Psoas muscle (tissue), 8 donors: ENCODE data around the gene TMA7. TPM values are rescaled to one million over a fixed set of nuclear protein-coding genes. Genes with fewer than 3 reads are reported as not detected.

Experiments
- ATAC-seq, 4 donors: fragments of 200-7000 bp; cut with Tn5 transposase; one replicate each; pipeline ENCODE4 v1.9.1; 2020; ENCODE audit warnings: moderate library complexity in 3 of 4, mild to moderate bottlenecking in 2 of 4
- DNase-seq, 2 donors: peaks; one replicate each; pipeline ENCODE4 v3.0.0-alpha.2; 2020
- H3K27ac ChIP-seq: fragments of 200-600 bp; one replicate; pipeline ENCODE4 v1.8.0; 2022
- H3K27me3 ChIP-seq, 3 donors: fragments of 200-600 bp in 1 of 3; one replicate each; pipeline versions ENCODE4 v1.6.1 to v1.8.0; 2013 to 2022; ENCODE audit warnings: low read length in 2 of 3, mild to moderate bottlenecking in 2 of 3, moderate library complexity in 1 of 3; ENCODE audit not compliant: insufficient read depth in 3 of 3
- H3K36me3 ChIP-seq, 2 donors: fragments of 200-600 bp in 1 of 2; one replicate each; pipeline versions ENCODE4 v1.6.1 to v1.8.0; 2013 to 2022; ENCODE audit warnings: low read depth in 1 of 2, mild to moderate bottlenecking in 1 of 2, moderate library complexity in 1 of 2; ENCODE audit not compliant: insufficient read depth in 1 of 2
- H3K4me1 ChIP-seq: fragments of 200-600 bp; one replicate; pipeline ENCODE4 v1.8.0; 2022
- H3K4me3 ChIP-seq: fragments of 200-600 bp; one replicate; pipeline ENCODE4 v1.8.0; 2022; ENCODE audit warnings: mild to moderate bottlenecking
- H3K9me3 ChIP-seq: fragments of 200-600 bp; one replicate; pipeline ENCODE4 v1.8.0; 2022
- CTCF ChIP-seq: fragments of 200-600 bp; IDR thresholded peaks from one replicate; pipeline ENCODE4 v1.8.0; 2022; ENCODE audit warnings: antibody characterized with exemption
- WGBS, 3 donors: extraction: QIAGEN DNeasy Blood & Tissue Kit; methylation state at CpG; one replicate each; pipeline versions ENCODE4 v1.1.6 to v1.1.7; 2013; 5-methylcytosine and 5-hydroxymethylcytosine counted together
- intact Hi-C, 2 donors: fragments of 100-400 bp; cut with DNase I; formaldehyde crosslinking; loops; one replicate each; pipeline versions ENCODE4 v1.11.0 to v1.14.2; 2022
- polyA plus RNA-seq, 3 donors: library from polyadenylated mRNA; stranded (reverse); fragments of 200-250 nt; gene quantifications; one replicate each; pipeline ENCODE4 v1.2.3, GENCODE V29; 2013
- total RNA-seq, 4 donors: library from RNA; stranded (reverse); fragmentation: NEBNext Ultra II Directional in 2 of 4; extraction: Animal tissue kit (Norgen Biotek cat#: 25700) in 2 of 4; gene quantifications; one replicate each; pipeline versions ENCODE4 v1.2.1 to v1.2.4, GENCODE V29; 2021 to 2023
- donor health status: healthy with polysubstance abuse.
- donor health status: DM: no; HTN: no; CAD: no; lungs with moderate emphysema.
- donor health status: Bipolar disorder and iron deficiency.
- donor health status: healthy.
- donor health status: DM: yes; HTN: yes; CAD: no.
- donor health status: DM: no; HTN: no; CAD: no.
- donor health status: DM: no; HTN: no; CAD: no.
- donor health status: DM: yes; HTN: yes; CAD: no.

Gene TMA7
- total and polyA plus RNA-seq, 7 donors: 156 to 342 (median 218) TPM

- peak; percentile 3 to 39 for DNase-seq
- no peaks in the 10 kb centered on the region for H3K9me3 ChIP-seq
- no peak overlapping the region for H3K27ac ChIP-seq
- no peak for TF ChIP-seq CTCF
- no peak for ATAC-seq
- H3K4me3 ChIP-seq: no peak overlapping the region
- H3K36me3 ChIP-seq: no peaks in the 10 kb centered on the region
- intact Hi-C loops: no loop called here
- peaks cover 0 to 9% (median 0%) of the 10 kb centered on the region in 3 donors for H3K27me3 ChIP-seq
- no peaks in the 10 kb centered on the region for H3K4me1 ChIP-seq
- 91 to 94% (median 92%) methylated on average over 14 of the region's 14 CpGs for WGBS, 3 donors
Measured at GRCh38 chr3:48417529-48418108, 22.4 kb upstream of the TMA7 start.

- Histone ChIP-seq H3K36me3 (no peaks in the 10 kb centered on the region), H3K4me3 (no peak overlapping the region), H3K27me3 (peaks cover 0 to 15% (median 0%) of the 10 kb centered on the region in 3 donors), H3K27ac (no peak overlapping the region), H3K4me1 (no peaks in the 10 kb centered on the region), H3K9me3 (no peaks in the 10 kb centered on the region)
- ATAC-seq (no peak), DNase-seq (peak in 1 of 2 donors; percentile 19)
- intact Hi-C loops: no loop called here
- TF ChIP-seq CTCF: no peak
- WGBS, 3 donors: 89 to 98% (median 89%) methylated on average over 17 of the region's 17 CpGs
Measured at GRCh38 chr3:48418140-48418539, 21.9 kb upstream of the TMA7 start.

- TF ChIP-seq CTCF: no peak
Measured at GRCh38 chr3:48418651-48419050, 21.4 kb upstream of the TMA7 start.

GRCh38 chr3:48419149-48419548 is 20.9 kb upstream of the TMA7 start:
- DNase-seq (peak in 1 of 2 donors; percentile 30), ATAC-seq (no peak)
- H3K4me1 ChIP-seq: no peaks in the 10 kb centered on the region
- H3K4me3 ChIP-seq: no peak overlapping the region
- H3K27ac ChIP-seq: no peak overlapping the region
- no peaks in the 10 kb centered on the region for H3K36me3 ChIP-seq
- H3K27me3 ChIP-seq: peaks cover 0 to 18% (median 0%) of the 10 kb centered on the region in 3 donors
- intact Hi-C loops: no loop called here
- WGBS, 3 donors: 88 to 93% (median 92%) methylated on average over 9 of the region's 9 CpGs
- no peaks in the 10 kb centered on the region for H3K9me3 ChIP-seq
- no peak for TF ChIP-seq CTCF

More at GRCh38 chr3:48418651-48419050, 21.4 kb upstream of the TMA7 start:
- peaks cover 0 to 16% (median 0%) of the 10 kb centered on the region in 3 donors for H3K27me3 ChIP-seq
- H3K36me3 ChIP-seq: no peaks in the 10 kb centered on the region
- no peak for DNase-seq
- H3K27ac ChIP-seq: no peak overlapping the region
- H3K9me3 ChIP-seq: no peaks in the 10 kb centered on the region
- H3K4me1 ChIP-seq: no peaks in the 10 kb centered on the region
- intact Hi-C loops: no loop called here
- 67 to 85% (median 72%) methylated on average over 9 of the region's 9 CpGs for WGBS, 3 donors
- no peak for ATAC-seq
- H3K4me3 ChIP-seq: no peak overlapping the region

GRCh38 chr3:48419597-48419996 is 20.5 kb upstream of the TMA7 start:
- Histone ChIP-seq H3K27ac (no peak overlapping the region), H3K4me1 (no peaks in the 10 kb centered on the region), H3K4me3 (no peak overlapping the region), H3K27me3 (peaks cover 0 to 22% (median 0%) of the 10 kb centered on the region in 3 donors), H3K36me3 (no peaks in the 10 kb centered on the region), H3K9me3 (no peaks in the 10 kb centered on the region)
- intact Hi-C loops: no loop called here
- TF ChIP-seq CTCF: no peak
- no peak for DNase-seq
- ATAC-seq: no peak
- 92 to 93% (median 92%) methylated on average over 17 of the region's 17 CpGs for WGBS, 3 donors
